ENCODE data around the gene NAGLU.
"Not testable (repeated sequence)": the region's sequence is repeated elsewhere in the genome, so short reads cannot be mapped to it uniquely, and the experiment has no call there.

The NAGLU gene

DNA sequence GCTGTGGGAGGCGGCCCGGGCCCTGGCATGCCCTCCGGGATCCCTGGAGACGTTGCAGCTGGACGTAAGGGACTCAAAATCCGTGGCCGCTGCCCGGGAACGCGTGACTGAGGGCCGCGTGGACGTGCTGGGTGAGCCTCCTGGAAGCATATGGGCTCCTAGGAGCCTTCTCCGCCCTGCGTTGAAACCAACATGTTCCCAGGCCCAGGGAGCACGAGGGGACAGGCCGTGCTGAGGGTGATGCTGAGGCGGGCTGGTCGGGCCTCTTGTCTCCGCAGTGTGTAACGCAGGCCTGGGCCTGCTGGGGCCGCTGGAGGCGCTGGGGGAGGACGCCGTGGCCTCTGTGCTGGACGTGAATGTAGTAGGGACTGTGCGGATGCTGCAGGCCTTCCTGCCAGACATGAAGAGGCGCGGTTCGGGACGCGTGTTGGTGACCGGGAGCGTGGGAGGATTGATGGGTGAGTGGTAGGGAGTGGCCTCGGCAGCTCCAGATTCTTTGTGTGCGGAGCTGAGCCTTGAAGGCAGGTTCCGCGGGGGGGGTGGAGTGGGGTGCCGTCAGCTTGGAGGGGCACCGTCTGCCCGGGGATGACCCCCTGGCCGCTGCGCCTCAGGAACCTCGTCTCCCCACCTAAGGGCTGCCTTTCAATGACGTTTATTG lies 17.2 kb downstream of the NAGLU start:
- no peaks in the 10 kb centered on the region for H3K36me3 ChIP-seq (replicated peaks; ENCODE audit: low read depth, low read length)
- H3K4me3 ChIP-seq (ENCODE audit: low read length) = no peak overlapping the region
- H3K27me3 ChIP-seq (ENCODE audit: low read depth, low read length) = no peaks in the 10 kb centered on the region
- H3K4me2 ChIP-seq (ENCODE audit: low read length) = no peak overlapping the region
- H3K9ac ChIP-seq (ENCODE audit: low read length) = no peak overlapping the region
- no peaks in the 10 kb centered on the region for H3K9me3 ChIP-seq (ENCODE audit: insufficient read depth, low read length)
- H4K20me1 ChIP-seq (ENCODE audit: insufficient read depth, low read length) = no peaks in the 10 kb centered on the region
- H2AFZ ChIP-seq (ENCODE audit: low read depth, low read length) = no peak overlapping the region
- peaks cover 8% of the 10 kb centered on the region for H3K79me2 ChIP-seq (ENCODE audit: low read length)
- TF ChIP-seq EZH2phosphoT487 (IDR thresholded peaks at IDR 0.05; ENCODE audit: low read depth) = no peak
- TF ChIP-seq, protein P1, sequence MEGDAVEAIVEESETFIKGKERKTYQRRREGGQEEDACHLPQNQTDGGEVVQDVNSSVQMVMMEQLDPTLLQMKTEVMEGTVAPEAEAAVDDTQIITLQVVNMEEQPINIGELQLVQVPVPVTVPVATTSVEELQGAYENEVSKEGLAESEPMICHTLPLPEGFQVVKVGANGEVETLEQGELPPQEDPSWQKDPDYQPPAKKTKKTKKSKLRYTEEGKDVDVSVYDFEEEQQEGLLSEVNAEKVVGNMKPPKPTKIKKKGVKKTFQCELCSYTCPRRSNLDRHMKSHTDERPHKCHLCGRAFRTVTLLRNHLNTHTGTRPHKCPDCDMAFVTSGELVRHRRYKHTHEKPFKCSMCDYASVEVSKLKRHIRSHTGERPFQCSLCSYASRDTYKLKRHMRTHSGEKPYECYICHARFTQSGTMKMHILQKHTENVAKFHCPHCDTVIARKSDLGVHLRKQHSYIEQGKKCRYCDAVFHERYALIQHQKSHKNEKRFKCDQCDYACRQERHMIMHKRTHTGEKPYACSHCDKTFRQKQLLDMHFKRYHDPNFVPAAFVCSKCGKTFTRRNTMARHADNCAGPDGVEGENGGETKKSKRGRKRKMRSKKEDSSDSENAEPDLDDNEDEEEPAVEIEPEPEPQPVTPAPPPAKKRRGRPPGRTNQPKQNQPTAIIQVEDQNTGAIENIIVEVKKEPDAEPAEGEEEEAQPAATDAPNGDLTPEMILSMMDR (IDR thresholded peaks at IDR 0.05; ENCODE audit: low read depth, low read length) = no peak
- no peak overlapping the region for H3K27ac ChIP-seq (ENCODE audit: low read length)
- H3K4me1 ChIP-seq (ENCODE audit: low read length) = peaks cover 11% of the 10 kb centered on the region

DNA sequence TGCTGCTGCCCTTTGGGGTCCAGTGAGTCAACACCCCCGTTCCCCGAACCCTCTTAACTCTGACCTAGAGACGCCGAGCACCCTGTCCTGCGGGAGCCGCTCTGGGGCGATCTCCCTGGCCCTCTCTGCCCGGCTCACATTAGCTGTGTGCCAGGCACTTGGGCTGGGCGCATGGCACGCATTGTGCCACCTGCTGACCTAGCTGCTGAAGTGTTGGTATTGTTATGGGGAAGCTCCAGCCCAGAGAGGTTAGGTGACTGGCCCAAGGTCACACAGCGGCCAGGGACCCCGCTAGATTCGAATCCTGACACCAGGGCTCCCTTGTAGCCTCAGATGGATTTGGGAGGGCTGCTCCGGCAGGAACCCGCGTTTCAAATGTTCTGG lies 17.8 kb downstream of the NAGLU start:
- Histone ChIP-seq H3K9me3 (ENCODE audit: insufficient read depth, low read length) (no peaks in the 10 kb centered on the region), H3K9ac (ENCODE audit: low read length) (peak overlapping the region; percentile 88), H3K36me3 (replicated peaks; ENCODE audit: low read depth, low read length) (no peaks in the 10 kb centered on the region), H3K27me3 (ENCODE audit: low read depth, low read length) (no peaks in the 10 kb centered on the region), H4K20me1 (ENCODE audit: insufficient read depth, low read length) (no peaks in the 10 kb centered on the region), H3K79me2 (ENCODE audit: low read length) (peaks cover 8% of the 10 kb centered on the region), H3K4me3 (ENCODE audit: low read length) (peak overlapping the region; percentile 92), H3K4me2 (ENCODE audit: low read length) (peak overlapping the region; percentile 97), H3K27ac (ENCODE audit: low read length) (0 out of 2 replicates have a peak overlapping the region, but pooled peaks have one; percentile 46), H3K4me1 (ENCODE audit: low read length) (peaks cover 11% of the 10 kb centered on the region), H2AFZ (ENCODE audit: low read depth, low read length) (no peak overlapping the region)
- no peak for TF ChIP-seq EZH2phosphoT487 (IDR thresholded peaks at IDR 0.05; ENCODE audit: low read depth)
- TF ChIP-seq, protein P1 (IDR thresholded peaks at IDR 0.05; ENCODE audit: low read depth, low read length) = no peak

- Histone ChIP-seq H4K20me1 (ENCODE audit: insufficient read depth, low read length) (no peaks in the 10 kb centered on the region), H3K4me2 (ENCODE audit: low read length) (peak overlapping the region; percentile 97), H3K27ac (ENCODE audit: low read length) (peak overlapping the region; percentile 46), H3K4me1 (ENCODE audit: low read length) (peaks cover 11% of the 10 kb centered on the region), H3K9me3 (ENCODE audit: insufficient read depth, low read length) (no peaks in the 10 kb centered on the region), H2AFZ (ENCODE audit: low read depth, low read length) (peak overlapping the region; percentile 58; the same call in 1 of the 2 replicates), H3K79me2 (ENCODE audit: low read length) (peaks cover 8% of the 10 kb centered on the region), H3K27me3 (ENCODE audit: low read depth, low read length) (no peaks in the 10 kb centered on the region), H3K4me3 (ENCODE audit: low read length) (peak overlapping the region; percentile 92), H3K9ac (ENCODE audit: low read length) (peak overlapping the region; percentile 88), H3K36me3 (replicated peaks; ENCODE audit: low read depth, low read length) (no peaks in the 10 kb centered on the region)
- TF ChIP-seq, protein P1 (IDR thresholded peaks at IDR 0.05; ENCODE audit: low read depth, low read length) = no peak
- no peak for TF ChIP-seq EZH2phosphoT487 (IDR thresholded peaks at IDR 0.05; ENCODE audit: low read depth)
Observed at GRCh38 chr17:42554250-42555121, 18.4 kb downstream of the NAGLU start.

GRCh38 chr17:42555122-42555622 lies 19.1 kb downstream of the NAGLU start:
- no peak for TF ChIP-seq EZH2phosphoT487 (IDR thresholded peaks at IDR 0.05; ENCODE audit: low read depth)
- TF ChIP-seq, protein P1 (IDR thresholded peaks at IDR 0.05; ENCODE audit: low read depth, low read length) = no peak
- H3K27ac ChIP-seq (ENCODE audit: low read length) = 0 out of 2 replicates have a peak overlapping the region, but pooled peaks have one; percentile 46
- H3K4me3 ChIP-seq (ENCODE audit: low read length) = peak overlapping the region; percentile 92
- H3K4me2 ChIP-seq (ENCODE audit: low read length) = peak overlapping the region; percentile 97
- H2AFZ ChIP-seq (ENCODE audit: low read depth, low read length) = no peak overlapping the region
- no peaks in the 10 kb centered on the region for H3K36me3 ChIP-seq (replicated peaks; ENCODE audit: low read depth, low read length)
- no peaks in the 10 kb centered on the region for H3K27me3 ChIP-seq (ENCODE audit: low read depth, low read length)
- no peaks in the 10 kb centered on the region for H4K20me1 ChIP-seq (ENCODE audit: insufficient read depth, low read length)
- H3K9ac ChIP-seq (ENCODE audit: low read length) = peak overlapping the region; percentile 88
- H3K79me2 ChIP-seq (ENCODE audit: low read length) = peaks cover 8% of the 10 kb centered on the region
- peaks cover 11% of the 10 kb centered on the region for H3K4me1 ChIP-seq (ENCODE audit: low read length)
- H3K9me3 ChIP-seq (ENCODE audit: insufficient read depth, low read length) = no peaks in the 10 kb centered on the region

DNA sequence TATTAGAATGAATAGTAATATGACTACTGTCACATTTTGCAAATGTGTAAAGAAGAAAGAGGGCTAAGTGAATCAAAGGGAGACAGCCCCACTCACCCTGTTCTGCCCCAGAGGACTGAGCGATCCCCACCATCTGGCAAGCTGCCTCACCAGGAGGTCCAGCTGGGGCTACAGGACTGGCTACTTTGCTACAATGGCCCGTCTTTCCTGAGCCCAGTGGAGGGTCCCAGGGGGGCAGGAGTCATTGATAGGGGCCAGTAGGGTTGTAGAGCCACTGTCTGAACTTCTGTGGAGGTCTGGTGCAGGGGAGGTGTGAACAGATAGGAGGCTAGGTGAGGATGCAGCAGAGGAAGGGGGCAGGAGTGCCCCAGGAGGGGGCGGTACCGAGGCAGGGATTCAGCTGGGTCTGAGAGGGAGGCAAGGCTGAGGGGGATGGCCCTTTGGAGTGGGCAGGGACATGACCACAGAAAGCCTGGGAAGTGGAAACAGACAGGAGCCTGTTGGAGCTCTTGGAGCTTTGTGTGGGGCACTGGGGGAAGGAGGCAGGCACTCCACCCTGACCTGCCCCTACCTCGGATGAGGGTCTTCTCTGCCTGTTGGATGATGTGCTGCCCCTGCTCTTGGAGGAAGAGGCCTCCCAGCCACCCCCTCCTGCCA lies 20.0 kb downstream of the NAGLU start:
- not testable (repeated sequence) for H4K20me1 ChIP-seq (ENCODE audit: insufficient read depth, low read length); H2AFZ ChIP-seq (ENCODE audit: low read depth, low read length); H3K27me3 ChIP-seq (ENCODE audit: low read depth, low read length); H3K9ac ChIP-seq (ENCODE audit: low read length); H3K9me3 ChIP-seq (ENCODE audit: insufficient read depth, low read length); H3K36me3 ChIP-seq (replicated peaks; ENCODE audit: low read depth, low read length); H3K4me3 ChIP-seq (ENCODE audit: low read length); H3K79me2 ChIP-seq (ENCODE audit: low read length); H3K27ac ChIP-seq (ENCODE audit: low read length)
- H3K4me2 ChIP-seq (ENCODE audit: low read length) = 0 out of 2 replicates have a peak overlapping the region, but pooled peaks have one; percentile 97
- peaks cover 11% of the 10 kb centered on the region for H3K4me1 ChIP-seq (ENCODE audit: low read length)

All from OCI-LY3 (cell line).